SK-N-DZ (cell line): ENCODE data around the gene AP1M1.

Experiments used
- DNase-seq: peaks from one replicate; pipeline ENCODE4 v3.0.0-alpha.2; 2015; ENCODE audit warnings: low spot score

Gene AP1M1

DNA sequence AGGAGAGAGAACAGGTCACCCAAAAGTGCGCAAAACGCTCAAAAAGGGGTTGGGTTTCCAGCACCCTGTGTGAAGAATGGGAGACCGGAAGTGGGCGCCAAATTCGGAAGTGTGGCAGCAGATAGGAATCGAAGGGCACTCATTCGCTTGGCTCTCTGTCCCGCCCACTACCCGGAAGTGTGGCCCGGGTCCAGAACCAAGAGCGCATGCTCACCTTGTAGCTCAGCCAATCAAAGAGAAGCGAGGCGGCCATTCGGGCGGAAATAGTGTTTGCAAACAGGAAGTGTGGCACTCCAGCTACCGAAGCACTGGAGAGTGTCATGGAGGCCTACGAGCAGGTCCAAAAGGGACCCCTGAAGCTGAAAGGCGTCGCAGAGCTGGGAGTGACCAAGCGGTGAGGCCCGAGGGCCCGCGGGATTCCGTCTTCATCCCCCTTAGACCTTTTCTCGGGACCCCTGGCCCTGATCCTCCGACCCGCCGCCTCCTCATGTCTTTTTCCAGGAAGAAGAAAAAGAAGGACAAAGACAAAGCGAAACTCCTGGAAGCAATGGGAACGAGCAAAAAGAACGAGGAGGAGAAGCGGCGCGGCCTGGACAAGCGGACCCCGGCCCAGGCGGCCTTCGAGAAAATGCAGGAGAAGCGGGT lies 12.5 kb upstream of the AP1M1 start, which contains the start of gene FAM32A:
FAM32A (plus strand) TSS at position 288 of the 645 bp plus-strand sequence; CDS start at position 321, 33 bp downstream.
- peak; percentile 98 for DNase-seq

GRCh38 chr19:16185768-16186123 lies 12.0 kb upstream of the AP1M1 start:
- peak; percentile 59 for DNase-seq

DNA sequence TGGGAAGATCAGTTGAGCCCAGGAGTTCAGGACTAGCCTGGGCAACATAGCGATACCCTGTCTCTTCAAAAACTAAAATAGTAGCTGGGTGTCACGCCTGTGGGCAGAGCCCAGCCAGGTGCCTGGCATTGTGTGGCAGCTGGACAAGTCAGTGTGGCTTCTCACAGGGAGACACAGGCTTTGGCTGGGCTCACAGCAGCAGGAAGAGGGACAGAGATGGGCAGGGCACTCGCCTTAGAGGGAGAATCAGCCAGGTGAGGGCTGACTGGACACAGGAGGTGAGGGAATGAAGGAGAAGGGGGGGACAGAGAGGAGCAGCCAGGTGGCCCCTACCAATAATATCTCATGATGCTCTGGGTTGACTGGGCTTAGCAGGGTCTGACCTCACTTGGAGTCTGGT lies 9.2 kb upstream of the AP1M1 start:
- DNase-seq: no peak

- DNase-seq: no peak
These were observed 7.5 kb upstream of the AP1M1 start for GRCh38 chr19:16190198-16190597.

DNA sequence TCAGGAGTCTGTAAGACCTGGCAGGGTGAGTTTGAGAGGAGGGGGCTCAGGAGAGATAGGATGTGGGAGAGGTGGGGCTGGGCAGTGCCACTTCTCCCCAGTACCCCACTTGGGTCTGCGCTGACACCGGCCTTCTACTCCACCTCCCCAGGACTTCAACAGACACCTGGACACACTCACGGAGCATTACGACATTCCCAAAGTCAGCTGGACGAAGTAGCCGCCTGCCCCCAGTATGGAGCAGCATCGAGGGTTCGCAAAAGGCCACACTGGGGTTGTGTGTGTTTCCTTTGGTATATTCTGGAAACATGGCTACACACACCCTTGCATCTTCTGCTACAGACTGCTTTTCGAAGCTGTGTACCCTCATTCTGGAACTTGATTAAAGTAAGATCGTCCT lies 7.0 kb upstream of the AP1M1 start:
- DNase-seq: no peak

DNA sequence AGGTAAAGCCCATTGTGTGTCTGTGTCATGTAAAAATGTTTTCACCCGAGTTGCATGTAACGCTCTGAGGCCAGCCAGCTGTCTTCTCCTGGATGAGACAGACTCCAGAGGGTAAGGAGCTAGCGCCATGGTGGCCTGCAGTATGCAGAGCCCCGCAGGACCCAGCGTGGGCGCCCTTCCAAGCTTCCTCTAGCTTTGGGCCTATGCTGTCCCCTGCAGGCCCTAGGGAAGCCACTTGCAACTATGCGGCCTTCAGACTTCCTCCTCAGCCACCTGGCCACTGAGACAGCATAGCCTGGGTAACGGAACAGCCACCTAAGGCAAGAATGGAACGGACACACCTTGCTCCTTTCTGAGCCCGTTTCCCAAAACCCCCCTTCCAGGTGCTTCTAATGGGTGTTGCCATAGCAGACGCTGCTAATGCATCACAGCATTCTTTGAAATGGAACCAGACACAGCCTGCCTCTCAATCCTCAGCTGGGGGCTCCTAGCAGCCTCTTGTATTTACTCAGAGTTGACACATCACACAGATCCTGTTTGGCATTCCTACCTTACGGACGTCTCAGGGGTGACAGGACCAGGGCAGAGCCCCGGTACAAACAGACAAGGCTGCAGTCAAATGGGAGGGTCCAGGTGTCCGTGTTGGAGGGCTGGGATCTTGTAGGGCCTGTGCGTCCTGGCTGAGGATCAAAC lies 6.3 kb upstream of the AP1M1 start:
- no peak for DNase-seq

DNA sequence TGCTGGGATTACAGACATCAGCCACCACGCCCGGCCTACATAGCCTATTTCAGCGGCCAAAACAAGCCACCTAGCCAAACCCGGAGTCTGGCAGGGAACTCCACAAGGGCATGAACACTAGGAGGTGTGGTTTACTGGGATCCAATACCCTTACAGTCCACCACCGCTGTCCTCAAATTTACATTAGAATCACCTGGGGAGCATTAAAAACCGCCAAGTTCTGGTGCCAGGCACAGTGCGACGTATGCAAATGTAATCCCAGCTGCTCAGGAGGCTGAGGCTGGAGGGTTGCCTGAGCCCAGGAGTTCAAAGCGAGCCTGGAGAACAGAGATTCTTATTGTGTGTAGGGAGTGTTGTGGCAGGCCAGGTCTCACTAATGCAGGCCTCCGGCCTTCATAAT lies 4.2 kb upstream of the AP1M1 start:
- no peak for DNase-seq

DNA sequence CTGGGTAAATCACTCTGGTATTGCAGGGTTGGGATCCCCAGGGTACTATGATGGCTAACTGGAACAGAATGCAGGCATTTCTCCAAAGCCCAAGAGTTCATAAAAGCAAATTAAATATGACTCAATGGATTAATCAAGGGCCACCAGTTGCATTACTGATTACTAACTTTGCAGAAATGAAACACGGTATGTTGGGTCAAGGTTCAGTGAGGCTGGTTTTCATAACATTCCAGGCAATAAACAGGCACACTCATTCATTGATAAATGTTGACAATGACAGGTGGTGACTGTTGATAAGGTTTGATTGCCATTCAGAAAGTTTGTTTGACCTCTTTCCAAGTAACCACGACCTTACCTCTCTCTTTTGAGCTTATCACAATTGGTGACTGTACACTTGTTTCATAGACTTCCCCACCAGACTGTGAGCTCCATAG lies 506 bp upstream of the AP1M1 start:
- DNase-seq: no peak

- DNase-seq: no peak
These were observed 600 bp downstream of the AP1M1 start for GRCh38 chr19:16198370-16198651.

- DNase-seq: no peak
These were observed 1.7 kb downstream of the AP1M1 start for GRCh38 chr19:16199275-16199932.

DNA sequence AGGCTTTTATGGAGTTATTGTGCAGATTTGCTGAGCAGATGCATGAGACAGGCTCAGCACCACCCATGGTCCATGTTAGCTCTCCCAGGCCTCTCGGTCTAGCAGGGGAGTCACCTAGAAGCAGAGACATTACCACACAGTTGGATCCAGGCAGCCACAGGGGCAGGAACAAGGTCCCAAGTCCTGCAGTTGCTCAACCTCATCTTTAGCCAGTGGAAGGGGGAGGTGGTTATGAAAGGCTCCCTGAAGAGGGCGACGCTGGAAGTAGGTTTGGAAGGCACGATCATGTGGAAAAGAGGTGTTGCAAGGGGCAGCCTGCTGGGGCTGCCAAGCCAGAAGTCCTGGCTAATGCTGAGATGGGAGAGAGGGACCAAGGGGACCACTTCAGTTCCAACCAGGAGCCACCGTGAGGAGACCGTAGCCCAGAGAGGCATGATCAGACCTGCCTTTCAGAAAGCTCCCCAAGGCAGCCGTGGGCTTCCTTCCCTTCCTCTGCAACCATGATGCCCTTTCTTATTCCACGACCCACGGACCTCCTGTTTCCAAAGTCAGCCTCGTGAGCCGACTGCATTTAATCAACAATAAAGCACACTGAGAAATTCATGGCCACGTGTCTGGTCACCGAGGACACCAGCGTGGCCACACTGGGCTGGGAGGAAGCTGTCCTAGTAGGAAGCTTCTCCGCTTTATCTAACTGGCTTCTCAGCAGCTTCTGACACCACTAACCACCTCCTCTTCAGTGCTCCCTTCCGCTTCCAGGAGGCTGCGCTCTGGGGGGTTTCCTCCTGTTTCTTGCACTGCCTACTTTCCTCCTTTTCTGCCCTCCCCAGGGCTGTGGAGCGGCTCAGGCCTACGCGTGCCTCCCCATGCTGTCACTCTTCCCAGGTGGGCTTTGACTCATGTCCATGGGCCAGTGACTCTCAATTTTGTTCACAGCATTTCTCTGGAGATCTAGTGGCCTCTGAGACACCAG lies 2.6 kb downstream of the AP1M1 start:
- no peak for DNase-seq

GRCh38 chr19:16201011-16201391 lies 3.3 kb downstream of the AP1M1 start:
- DNase-seq: no peak

DNA sequence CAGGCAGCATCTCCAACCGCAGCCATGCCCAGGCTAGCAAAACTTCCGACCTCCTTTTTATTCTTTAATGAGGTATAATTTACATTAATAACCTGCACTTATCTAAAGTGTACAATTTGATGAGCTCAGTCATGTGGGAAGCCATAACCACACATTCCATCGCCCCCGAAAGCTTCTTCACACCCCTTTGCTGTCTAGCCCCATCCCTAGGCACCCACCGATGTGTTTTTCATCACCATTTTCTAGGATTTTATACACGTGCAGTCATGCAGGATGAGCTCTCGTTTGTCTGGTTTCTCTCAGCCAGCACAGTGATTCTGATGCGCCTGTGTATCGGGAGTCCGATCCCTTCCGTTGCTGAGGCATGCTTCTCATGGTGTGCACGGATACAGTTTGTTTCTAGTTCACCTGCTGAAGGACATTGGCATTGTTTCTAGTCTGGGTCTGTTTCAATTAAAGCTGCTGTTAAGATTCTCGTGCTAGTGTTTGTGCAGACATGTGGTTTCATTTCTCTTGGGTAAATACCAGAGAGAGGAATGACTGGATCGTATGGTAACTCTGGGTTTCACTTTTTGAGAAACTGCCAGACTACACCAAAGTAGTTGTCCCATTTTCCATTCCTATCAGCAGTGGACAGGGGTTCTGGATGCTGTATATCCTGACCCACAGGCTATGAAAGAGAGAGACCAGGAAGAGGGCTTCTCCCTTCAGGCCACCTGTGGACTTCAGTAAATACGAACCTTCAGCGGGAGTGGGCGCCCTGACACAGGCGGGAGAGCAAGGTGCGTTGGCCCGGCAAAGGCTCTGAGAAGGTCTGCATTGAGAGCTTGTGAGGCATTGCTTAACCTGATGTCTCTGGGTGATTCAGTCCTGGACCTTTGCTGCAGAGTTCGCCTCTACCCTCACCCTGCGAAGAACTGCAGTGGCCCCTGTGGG lies 4.9 kb downstream of the AP1M1 start:
- no peak for DNase-seq

- no peak for DNase-seq
These were observed 5.7 kb downstream of the AP1M1 start for GRCh38 chr19:16203256-16204004.

DNA sequence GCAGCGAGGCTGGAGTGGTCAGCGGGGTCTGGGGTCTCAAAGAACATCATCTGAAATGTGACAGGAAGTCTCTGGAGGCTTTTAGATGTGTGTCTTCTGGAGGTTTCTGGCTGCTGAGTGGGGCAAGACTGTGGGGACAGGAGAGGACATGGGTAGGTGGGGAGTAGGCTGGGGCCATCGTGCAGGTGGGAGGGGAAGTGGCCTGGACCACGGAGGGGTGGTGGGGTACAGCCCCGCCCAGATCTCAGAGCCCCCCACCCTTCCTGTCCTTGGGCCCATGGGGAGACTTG lies 6.2 kb downstream of the AP1M1 start:
- no peak for DNase-seq

- no peak for DNase-seq
These were observed 7.7 kb downstream of the AP1M1 start for GRCh38 chr19:16205205-16206045.

DNA sequence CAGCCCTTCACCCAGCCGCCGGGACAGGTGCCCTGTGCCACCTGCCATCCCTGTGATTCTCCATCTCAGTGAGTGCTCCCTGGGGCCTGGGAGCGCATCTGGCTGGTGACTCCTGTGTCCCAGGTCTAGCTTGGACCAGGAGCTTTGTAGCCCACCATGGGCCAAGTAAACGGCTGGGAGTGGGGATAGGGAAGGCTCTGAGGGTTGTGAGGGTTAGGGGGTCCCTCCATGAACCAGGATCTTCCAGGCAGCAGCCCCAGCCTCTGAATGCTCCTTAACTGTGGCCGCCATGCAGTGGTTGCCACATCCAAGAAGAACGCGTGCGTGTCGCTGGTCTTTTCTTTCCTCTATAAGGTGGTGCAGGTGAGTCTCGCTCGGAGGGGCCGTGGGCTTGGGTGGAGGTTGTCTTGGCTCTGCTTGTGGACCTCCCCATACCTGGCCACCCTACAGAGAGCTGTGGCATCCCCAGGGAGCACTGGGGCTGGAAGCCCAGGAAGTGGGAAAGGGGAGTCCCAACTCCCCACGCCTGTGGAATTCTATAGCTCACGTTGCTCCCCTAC lies 8.4 kb downstream of the AP1M1 start:
- DNase-seq: no peak

- DNase-seq: no peak
These were observed 8.9 kb downstream of the AP1M1 start for GRCh38 chr19:16206637-16207036.

- no peak for DNase-seq
These were observed 9.4 kb downstream of the AP1M1 start for GRCh38 chr19:16207063-16207462.
